WTC11 (cell line): ENCODE results near the gene STAB2.

Experiments
- AR ChIP-seq: fragments of 250-450 bp; sonication (Bioruptor Pico); IDR thresholded peaks from 2 replicates; pipeline ENCODE4 v1.9.0; 2021; ENCODE audit warnings: mild to moderate bottlenecking
- ATF2 ChIP-seq: sonication (generic); formaldehyde crosslinking; IDR thresholded peaks from 2 replicates; pipeline ENCODE4 v1.8.1; 2022; ENCODE audit warnings: low read depth, missing genetic modification reagents, borderline replicate concordance
- CTCF ChIP-seq: fragments of 200-600 bp; IDR thresholded peaks from 2 replicates; pipeline ENCODE4 v1.8.0; 2022; ENCODE audit warnings: antibody characterized with exemption
- E2F4 ChIP-seq: sonication (generic); formaldehyde crosslinking; IDR thresholded peaks from 2 replicates; pipeline ENCODE4 v1.8.1; 2022; ENCODE audit warnings: low read depth, mild to moderate bottlenecking, moderate library complexity, missing genetic modification reagents, borderline replicate concordance
- FOXJ3 ChIP-seq: sonication (generic); formaldehyde crosslinking; IDR thresholded peaks from 2 replicates; pipeline ENCODE4 v1.9.0; 2021; ENCODE audit warnings: missing genetic modification reagents, mild to moderate bottlenecking, borderline replicate concordance
- FOXP1 ChIP-seq: sonication (generic); formaldehyde crosslinking; IDR thresholded peaks from 2 replicates; pipeline ENCODE4 v1.8.0; 2022; ENCODE audit warnings: missing genetic modification reagents, mild to moderate bottlenecking, moderate library complexity, borderline replicate concordance
- HMGA2 ChIP-seq: fragments of 250-450 bp; sonication (Bioruptor Pico); IDR thresholded peaks from 2 replicates; pipeline ENCODE4 v1.4.0; 2021; ENCODE audit warnings: mild to moderate bottlenecking, moderate library complexity
- JUN ChIP-seq: sonication (generic); formaldehyde crosslinking; IDR thresholded peaks from 2 replicates; pipeline ENCODE4 v1.8.0; 2023; ENCODE audit warnings: mild to moderate bottlenecking, missing genetic modification reagents
- MXD4 ChIP-seq: fragments of 250-450 bp; sonication (Bioruptor Pico); IDR thresholded peaks from 2 replicates; pipeline ENCODE4 v1.8.0; 2021; ENCODE audit warnings: mild to moderate bottlenecking, moderate library complexity, borderline replicate concordance
- RELA ChIP-seq: sonication (generic); formaldehyde crosslinking; IDR thresholded peaks from 2 replicates; pipeline ENCODE4 v1.8.1; 2022; ENCODE audit warnings: missing genetic modification reagents, mild to moderate bottlenecking, borderline replicate concordance
- STAT6 ChIP-seq: sonication (generic); formaldehyde crosslinking; conservative IDR thresholded peaks from 2 replicates; pipeline ENCODE4 v1.8.1; 2023; ENCODE audit warnings: mild to moderate bottlenecking, low read depth, missing genetic modification reagents, moderate library complexity
- ZNF423 ChIP-seq: fragments of 250-450 bp; sonication (Bioruptor Pico); IDR thresholded peaks from 2 replicates; pipeline ENCODE4 v2.1.2; 2022; ENCODE audit warnings: mild to moderate bottlenecking, moderate library complexity

- TF ChIP-seq CTCF (no peak), FOXP1 (CRISPR knock-in tag) (no peak), E2F4 (no peak), ZNF423 (no peak), STAT6 (CRISPR knock-in tag) (no peak), ATF2 (CRISPR knock-in tag) (no peak), HMGA2 (CRISPR knock-in tag) (no peak), JUN (CRISPR knock-in tag) (no peak), MXD4 (CRISPR knock-in tag) (no peak), RELA (no peak), AR (CRISPR knock-in tag) (no peak), FOXJ3 (CRISPR knock-in tag) (no peak)
Observed at GRCh38 chr12:103571286-103571685, 15.8 kb upstream of the STAB2 start.
